GM12878 (cell line): Measurements from ENCODE around the gene DRC1. TPM values are rescaled to one million over a fixed set of nuclear protein-coding genes. Genes with fewer than 3 reads are reported as not detected.

Experiments
- ATAC-seq: fragments of 200-7000 bp; cut with Tn5 transposase; 3 replicates; pipeline ENCODE4 v1.9.1; 2020; ENCODE audit warnings: mild to moderate bottlenecking, moderate library complexity
- BruUV-seq: library from RNA; stranded (reverse); fragments of 400-500 nt; replicated peaks from 2 replicates; lab custom pipeline; 2021; lab: Mats Ljungman, UMichigan
- CTCF ChIA-PET: fragments of 300-600 bp; sonication (Branson Sonifier 250); formaldehyde crosslinking; extraction: SDS; loops from one replicate; lab custom pipeline; 2021; ENCODE audit warnings: inconsistent platforms; lab: Yijun Ruan, JAX
- POLR2A ChIA-PET: fragments of 350-600 bp; formaldehyde crosslinking; extraction: SDS; loops from one replicate; lab custom pipeline; 2021; ENCODE audit warnings: inconsistent platforms; lab: Charles Lee
- RAD21 ChIA-PET: fragments of 300-600 bp; sonication (Branson Sonifier 250); formaldehyde crosslinking; loops from one replicate; lab custom pipeline; 2023; ENCODE audit warnings: antibody characterized with exemption; ENCODE audit not compliant: unreplicated experiment; lab: Charles Lee
- SMC1A ChIA-PET: fragments of 300-600 bp; sonication (Branson Sonifier 250); formaldehyde crosslinking; loops from one replicate; lab custom pipeline; 2023; ENCODE audit not compliant: unreplicated experiment, uncharacterized antibody; lab: Charles Lee
- DNase-seq: peaks from one replicate; pipeline ENCODE4 v3.0.0-alpha.2; 2011; ENCODE audit warnings: low read depth, low spot score
- FAIRE-seq: peaks from 3 replicates; lab custom pipeline; 2011; peaks lifted over from hg19 to GRCh38; lab: Jason Lieb, UNC
- H2AFZ ChIP-seq: 2 replicates; pipeline ENCODE4 v1.6.0; 2011; ENCODE audit warnings: low read depth, low read length, control low read depth; ENCODE audit not compliant: control insufficient read depth
- H3K27ac ChIP-seq: 2 replicates; pipeline ENCODE4 v1.5.1; 2011; ENCODE audit warnings: control low read depth; ENCODE audit not compliant: control insufficient read depth, insufficient read depth
- H3K27me3 ChIP-seq, 2 experiments: replicated peaks in 1 of 2; 2 replicates each; pipeline versions ENCODE4 v1.6.0 to v1.6.1; 2011; ENCODE audit warnings: low read length in 1 of 2; ENCODE audit not compliant: control insufficient read depth in 2 of 2, insufficient read depth in 2 of 2
- H3K36me3 ChIP-seq, 2 experiments: 2 replicates each; pipeline ENCODE4 v1.5.1; 2011; ENCODE audit warnings: low read length in 1 of 2; ENCODE audit not compliant: control insufficient read depth in 2 of 2, insufficient read depth in 2 of 2
- H3K4me1 ChIP-seq: 2 replicates; pipeline ENCODE4 v1.6.1; 2011; ENCODE audit warnings: mild to moderate bottlenecking, low read length, moderate library complexity, mixed read lengths; ENCODE audit not compliant: control insufficient read depth, insufficient read depth
- H3K4me2 ChIP-seq: 2 replicates; pipeline ENCODE4 v1.6.0; 2011; ENCODE audit warnings: control low read depth; ENCODE audit not compliant: control insufficient read depth, insufficient read depth
- H3K4me3 ChIP-seq: fragments of 200-600 bp; sonication (generic); 2 replicates; pipeline ENCODE4 v1.5.1; 2016
- H3K79me2 ChIP-seq: 2 replicates; pipeline ENCODE4 v1.6.0; 2011; ENCODE audit warnings: low read length; ENCODE audit not compliant: control insufficient read depth, insufficient read depth
- H3K9ac ChIP-seq: 2 replicates; pipeline ENCODE4 v1.8.0; 2011; ENCODE audit warnings: low read length, control low read depth, mixed read lengths; ENCODE audit not compliant: control insufficient read depth, insufficient read depth
- H3K9me3 ChIP-seq: replicated peaks from 3 replicates; pipeline ENCODE4 v1.5.1; 2011; ENCODE audit warnings: mild to moderate bottlenecking, low read length; ENCODE audit not compliant: control insufficient read depth, insufficient read depth
- H4K20me1 ChIP-seq: 2 replicates; pipeline ENCODE4 v1.6.0; 2011; ENCODE audit not compliant: control insufficient read depth, insufficient read depth
- BCL11A ChIP-seq: IDR thresholded peaks from 2 replicates; pipeline ENCODE4 v1.6.1; 2011; ENCODE audit warnings: low read depth, low read length
- BCL3 ChIP-seq: IDR thresholded peaks from 2 replicates; pipeline ENCODE4 v1.6.1; 2011; ENCODE audit warnings: borderline replicate concordance, low read depth, mild to moderate bottlenecking, moderate library complexity, low read length; ENCODE audit not compliant: insufficient read depth, poor library complexity, severe bottlenecking
- BCLAF1 ChIP-seq: fragments of 450-650 bp; IDR thresholded peaks from 2 replicates; pipeline ENCODE4 v1.6.1; 2017; ENCODE audit warnings: antibody characterized with exemption, mild to moderate bottlenecking, moderate library complexity
- ESRRA ChIP-seq: IDR thresholded peaks from 2 replicates; pipeline ENCODE4 v1.6.1; 2012; ENCODE audit warnings: mild to moderate bottlenecking, low read length, improper control_type of control experiment
- FOXM1 ChIP-seq: IDR thresholded peaks from 2 replicates; pipeline ENCODE4 v1.6.1; 2012; ENCODE audit warnings: low read depth, mild to moderate bottlenecking, inconsistent platforms, low read length, moderate library complexity
- HDAC6 ChIP-seq: fragments of 200-600 bp; sonication (generic); IDR thresholded peaks from one replicate; pipeline ENCODE4 v1.8.0; 2017; ENCODE audit warnings: antibody characterized with exemption; ENCODE audit not compliant: unreplicated experiment
- HDGF ChIP-seq: fragments of 450-650 bp; IDR thresholded peaks from 2 replicates; pipeline ENCODE4 v1.6.1; 2016; ENCODE audit warnings: antibody characterized with exemption
- IKZF1 ChIP-seq: fragments of 450-650 bp; conservative IDR thresholded peaks from 2 replicates; pipeline ENCODE4 v1.6.1; 2017; ENCODE audit warnings: antibody characterized with exemption, mild to moderate bottlenecking
- IRF4 ChIP-seq: IDR thresholded peaks from 2 replicates; pipeline ENCODE4 v1.6.1; 2011; ENCODE audit warnings: low read depth, low read length
- KAT2A ChIP-seq: conservative IDR thresholded peaks from 2 replicates; pipeline ENCODE4 v1.6.1; 2011; ENCODE audit warnings: low read depth, low read length; ENCODE audit not compliant: control insufficient read depth
- KDM1A ChIP-seq: fragments of 200-600 bp; sonication (generic); IDR thresholded peaks from 2 replicates; pipeline ENCODE4 v1.6.1; 2016; ENCODE audit warnings: borderline replicate concordance
- MAX ChIP-seq: IDR thresholded peaks from 2 replicates; pipeline ENCODE4 v1.6.1; 2012; ENCODE audit warnings: low read depth, low read length, improper control_type of control experiment
- MTA3 ChIP-seq: IDR thresholded peaks from 2 replicates; pipeline ENCODE4 v1.6.1; 2012; ENCODE audit warnings: low read length, inconsistent platforms, borderline replicate concordance
- RELB ChIP-seq: fragments of 450-650 bp; IDR thresholded peaks from 2 replicates; pipeline ENCODE4 v1.6.1; 2017; ENCODE audit warnings: low read depth, mild to moderate bottlenecking, moderate library complexity
- SMARCA5 ChIP-seq: fragments of 450-650 bp; IDR thresholded peaks from 2 replicates; pipeline ENCODE4 v1.6.1; 2017; ENCODE audit warnings: mild to moderate bottlenecking
- TBL1XR1 ChIP-seq: IDR thresholded peaks from 2 replicates; pipeline ENCODE4 v1.6.1; 2012; ENCODE audit warnings: low read depth, low read length, improper control_type of control experiment
- ZBTB11 ChIP-seq: fragments of 450-650 bp; formaldehyde crosslinking; IDR thresholded peaks from 2 replicates; pipeline ENCODE4 v1.5.0; 2022; ENCODE audit warnings: mild to moderate bottlenecking, missing genetic modification characterization
- WGBS: methylation state at CpG from one replicate; pipeline ENCODE4 v1.1.6; 2016; ENCODE audit warnings: low lambda C conversion rate; ENCODE audit not compliant: insufficient replicate concordance, insufficient coverage; ENCODE audit errors: missing lambda C conversion rate; 5-methylcytosine and 5-hydroxymethylcytosine counted together
- in situ Hi-C: fragments of 300-500 bp; cut with MboI; formaldehyde crosslinking; loops from 9 replicates; pipeline ENCODE4 v1.14.3; 2018; ENCODE audit warnings: mixed read lengths
- intact Hi-C: fragments of 100-400 bp; cut with micrococcal nuclease; formaldehyde crosslinking; loops from one replicate; pipeline ENCODE4 v1.14.2; 2022; ENCODE audit not compliant: unreplicated experiment
- polyA plus RNA-seq, 11 experiments: library from polyadenylated mRNA; depleted of rRNA in 4 of 11; unstranded in 6 of 11; stranded (reverse) in 5 of 11; fragments of >200 nt; fragmentation: Nextera tagmentation in 4 of 11; fragmentation: Illumina TruSeq in 1 of 11; extraction: Ambion mirVana in 4 of 11; extraction: Trizol in 1 of 11; gene quantifications; 1 replicate in 1 of 11; 2 replicates in 10 of 11; pipeline versions ENCODE4 v1.2.1 to v1.2.3, GENCODE V29; 2011 to 2016; ENCODE audit warnings: inconsistent platforms in 2 of 11, missing spikeins in 2 of 11, low read depth in 1 of 11
- total RNA-seq, 4 experiments: library from RNA; depleted of rRNA in 3 of 4; stranded (reverse); fragments of >200 nt in 3 of 4; fragmentation: Illumina TruSeq in 1 of 4; extraction: Trizol in 1 of 4; gene quantifications; 2 replicates each; pipeline versions ENCODE4 v1.2.1 to v1.2.3, GENCODE V29; 2013 to 2021

DRC1 gene
- total and polyA plus RNA-seq, 10 of the 15 experiments (the other 5 are each of a cell fraction or from before 2014, with no cell fraction given), result 0.03 TPM; not detected in 9

- H3K27me3 ChIP-seq, result peaks cover 0 to 2% of the 10 kb centered on the region in 2 experiments; a peak in 2 of 4 replicates
- no peak overlapping the region for H3K27ac ChIP-seq
- CTCF ChIA-PET, result no interaction called here
- WGBS, result 66% methylated on average over 8 of the region's 8 CpGs
- no peaks in the 10 kb centered on the region for H4K20me1 ChIP-seq
- no TSS peak for BruUV-seq
- RAD21 ChIA-PET, result no interaction called here
- SMC1A ChIA-PET, result no interaction called here
- POLR2A ChIA-PET, result no interaction called here
- FAIRE-seq, result no peak
- intact Hi-C loops, result no loop called here
- H2AFZ ChIP-seq, result no peak overlapping the region
- no peaks in the 10 kb centered on the region for H3K36me3 ChIP-seq
- H3K4me3 ChIP-seq, result no peak overlapping the region
- H3K4me2 ChIP-seq, result no peak overlapping the region
- in situ Hi-C loops, result no loop called here
- no peak for ATAC-seq
- no peak for DNase-seq
- H3K79me2 ChIP-seq, result no peaks in the 10 kb centered on the region
- peaks cover 15% of the 10 kb centered on the region for H3K4me1 ChIP-seq
- H3K9ac ChIP-seq, result no peak overlapping the region
- TF ChIP-seq TBL1XR1, result no peak
- no peak for TF ChIP-seq IRF4
- no peak for TF ChIP-seq RELB
- no peak for TF ChIP-seq KAT2A
- no peak for TF ChIP-seq FOXM1
- no peak for TF ChIP-seq HDAC6
- no peak for TF ChIP-seq MTA3
- TF ChIP-seq IKZF1, result no peak
- TF ChIP-seq BCL3, result no peak
- TF ChIP-seq BCLAF1, result no peak
- TF ChIP-seq SMARCA5, result no peak
- no peak for TF ChIP-seq HDGF
- TF ChIP-seq ESRRA, result no peak
- no peak for TF ChIP-seq KDM1A
- no peak for TF ChIP-seq MAX
- no peak for TF ChIP-seq BCL11A
- TF ChIP-seq ZBTB11 (CRISPR knock-in tag), result no peak
- no peaks in the 10 kb centered on the region for H3K9me3 ChIP-seq
Observed at GRCh38 chr2:26494891-26495290, 93.2 kb downstream of the DRC1 start.
